ENCODE measurements around the gene ZSCAN9. TPM values are rescaled to one million over a fixed set of nuclear protein-coding genes. Genes with fewer than 3 reads are reported as not detected.

ZSCAN9 gene
- total and polyA plus RNA-seq, 2 of the 8 experiments (the other 6 are each of a cell fraction or from before 2014, with no cell fraction given), result 10.8 to 13.6 TPM

- no peak for TF ChIP-seq EZH2 (IDR thresholded peaks at IDR 0.05; ENCODE audit: low read depth, low read length, severe bottlenecking)
- TF ChIP-seq POU5F1 (IDR thresholded peaks at IDR 0.05; ENCODE audit: low read depth, low read length), result no peak
- TF ChIP-seq RBBP5 (IDR thresholded peaks at IDR 0.05; ENCODE audit: borderline replicate concordance, low read depth, low read length), result no peak
- no peak for TF ChIP-seq SIN3A (conservative IDR thresholded peaks at IDR 0.05 in 1 of 2, IDR thresholded peaks at IDR 0.05 in 1 of 2; ENCODE audit: low read depth in 1 of 2, low read length in 2 of 2)
- TF ChIP-seq MAFK (IDR thresholded peaks at IDR 0.05; ENCODE audit: low read depth, low read length), result no peak
- no peak for TF ChIP-seq CHD2 (IDR thresholded peaks at IDR 0.05; ENCODE audit: low read length)
- TF ChIP-seq FOSL1 (IDR thresholded peaks at IDR 0.05; ENCODE audit: insufficient read depth, low read depth, low read length), result no peak
Measured at GRCh38 chr6:28243946-28244345, 18.9 kb downstream of the ZSCAN9 start (continued).

Measured in H1 (cell line).